ENCODE results near the gene CMA1.

The CMA1 gene

DNA sequence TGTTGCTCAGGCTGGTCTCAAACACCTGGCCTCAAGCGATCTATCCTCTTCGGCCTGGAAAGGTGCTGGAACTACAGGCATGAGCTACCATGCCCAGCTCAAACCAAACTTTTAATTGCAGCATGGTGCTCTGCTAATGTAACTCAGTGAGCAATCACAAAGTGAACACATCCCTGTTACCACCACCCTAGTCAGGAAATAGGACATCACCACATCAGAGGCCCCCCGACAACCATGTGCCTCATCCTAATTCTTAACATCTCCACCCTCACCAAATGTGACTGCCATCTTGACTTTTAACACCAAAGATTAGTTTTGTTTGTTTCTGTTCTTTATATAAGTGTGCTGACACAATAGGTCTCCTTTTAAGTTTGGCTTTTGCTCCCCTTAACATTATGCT lies 42.7 kb downstream of the CMA1 start:
- DNase-seq = no peak

GRCh38 chr14:24463884-24464785 lies 43.9 kb downstream of the CMA1 start:
- DNase-seq = no peak

- DNase-seq = no peak
These were observed 44.8 kb downstream of the CMA1 start for GRCh38 chr14:24463017-24463883.

DNA sequence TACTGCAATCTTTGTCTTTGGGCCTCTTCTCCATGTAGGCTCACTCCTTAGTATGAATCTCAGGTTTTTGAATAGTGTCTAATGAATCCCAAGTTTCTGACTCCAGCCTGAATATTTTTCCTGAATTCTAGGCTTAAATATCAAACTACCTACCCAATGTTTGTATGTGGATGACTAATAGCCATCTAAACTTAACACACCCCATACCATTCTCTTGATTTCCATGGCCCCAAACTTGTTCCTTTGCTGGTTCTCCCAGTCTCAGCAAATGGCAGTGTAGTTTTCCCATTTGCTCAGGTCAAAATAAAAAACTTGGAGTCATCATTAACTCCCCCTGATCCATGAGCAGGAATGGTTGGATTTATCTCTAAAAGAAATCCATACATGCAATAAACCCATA lies 46.7 kb downstream of the CMA1 start:
- DNase-seq = no peak

GRCh38 chr14:24459331-24459730 lies 48.7 kb downstream of the CMA1 start:
- DNase-seq = no peak

GRCh38 chr14:24458736-24459135 lies 49.3 kb downstream of the CMA1 start:
- no peak for DNase-seq

DNA sequence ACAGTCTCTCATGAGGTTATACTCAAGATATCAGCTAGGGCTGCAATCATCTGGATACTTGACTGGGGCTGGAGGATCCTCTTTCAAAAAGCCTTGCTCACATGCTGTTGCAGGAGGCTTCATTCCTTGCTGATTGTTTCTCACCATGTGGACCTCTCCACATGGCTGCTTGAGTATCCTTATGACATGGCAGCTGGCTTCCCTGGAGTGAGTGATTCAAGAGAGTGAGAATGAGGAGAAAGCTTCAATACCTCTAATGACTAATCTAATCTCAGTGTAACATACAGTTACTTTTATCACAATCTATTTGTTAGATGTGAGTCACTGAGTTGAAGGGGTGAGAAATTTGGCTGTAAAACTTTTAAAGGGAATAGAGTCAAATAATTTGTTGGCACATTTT lies 51.1 kb downstream of the CMA1 start:
- no peak for DNase-seq

Data from T-helper 1 cell (primary cell).